OCI-LY7 (cell line): ENCODE measurements around the gene ELOVL1. TPM values are rescaled to one million over a fixed set of nuclear protein-coding genes. Genes with fewer than 3 reads are reported as not detected.

Source experiments
- BruUV-seq: library from RNA; stranded (reverse); fragments of 400-500 nt; replicated peaks from 2 replicates; lab custom pipeline; 2021; lab: Mats Ljungman, UMichigan
- CTCF ChIA-PET: fragments of 300-600 bp; sonication (Branson Sonifier 250); formaldehyde crosslinking; loops from one replicate; lab custom pipeline; 2022; ENCODE audit warnings: antibody characterized with exemption; ENCODE audit not compliant: unreplicated experiment; lab: Charles Lee
- POLR2A ChIA-PET: fragments of 300-600 bp; sonication (Branson Sonifier 250); formaldehyde crosslinking; loops from one replicate; lab custom pipeline; 2022; ENCODE audit warnings: antibody characterized with exemption; lab: Charles Lee
- DNase-seq: peaks from one replicate; pipeline ENCODE4 v3.0.0-alpha.2; 2015; ENCODE audit warnings: low spot score
- H2AFZ ChIP-seq: fragments of 200-600 bp; sonication (generic), shearing (Covaris generic); 2 replicates; pipeline ENCODE4 v1.6.1; 2014; ENCODE audit warnings: mild to moderate bottlenecking, antibody characterized with exemption, low read length, moderate library complexity
- H3K27ac ChIP-seq: fragments of 200-600 bp; sonication (generic); 2 replicates; pipeline ENCODE4 v1.5.1; 2014; ENCODE audit warnings: mixed run types, low read depth, mild to moderate bottlenecking, moderate library complexity, low read length, inconsistent platforms; ENCODE audit not compliant: poor library complexity, severe bottlenecking
- H3K36me3 ChIP-seq: fragments of 200-600 bp; sonication (generic); 2 replicates; pipeline ENCODE4 v1.6.1; 2014; ENCODE audit warnings: mild to moderate bottlenecking, antibody characterized with exemption, low read length, moderate library complexity, mixed read lengths; ENCODE audit not compliant: insufficient read depth
- H3K4me1 ChIP-seq: fragments of 200-600 bp; sonication (generic); 2 replicates; pipeline ENCODE4 v1.5.1; 2014; ENCODE audit warnings: mild to moderate bottlenecking, low read length; ENCODE audit not compliant: insufficient read depth, poor library complexity, severe bottlenecking
- H3K4me2 ChIP-seq: fragments of 200-600 bp; sonication (generic); 2 replicates; pipeline ENCODE4 v1.6.1; 2014; ENCODE audit warnings: mild to moderate bottlenecking, low read length
- H3K4me3 ChIP-seq: fragments of 200-600 bp; sonication (generic); 2 replicates; pipeline ENCODE4 v1.5.1; 2014; ENCODE audit warnings: mild to moderate bottlenecking, low read depth, low read length; ENCODE audit not compliant: poor library complexity, severe bottlenecking
- H3K79me2 ChIP-seq: fragments of 200-600 bp; sonication (generic); 2 replicates; pipeline ENCODE4 v1.6.1; 2016; ENCODE audit warnings: low read depth, mild to moderate bottlenecking, low read length, moderate library complexity, mixed read lengths; ENCODE audit not compliant: insufficient read depth
- H3K9me2 ChIP-seq: fragments of 200-600 bp; sonication (generic); 2 replicates; pipeline ENCODE4 v1.6.1; 2016; ENCODE audit warnings: mild to moderate bottlenecking, low read length, mixed read lengths; ENCODE audit not compliant: insufficient read depth
- H3K9me3 ChIP-seq: fragments of 200-600 bp; sonication (generic); 2 replicates; pipeline ENCODE4 v1.6.1; 2014; ENCODE audit warnings: mild to moderate bottlenecking, mixed run types, low read length, mixed read lengths
- H4K20me1 ChIP-seq: fragments of 200-600 bp; sonication (generic); 2 replicates; pipeline ENCODE4 v1.6.1; 2014; ENCODE audit warnings: mild to moderate bottlenecking, antibody characterized with exemption, low read length, moderate library complexity, mixed read lengths; ENCODE audit not compliant: insufficient read depth
- CTCF ChIP-seq: fragments of 200-600 bp; sonication (generic); conservative IDR thresholded peaks from 2 replicates; pipeline ENCODE4 v1.5.1; 2014; ENCODE audit warnings: mild to moderate bottlenecking, antibody characterized with exemption, low read length, moderate library complexity, mixed read lengths
- EZH2phosphoT487 ChIP-seq: fragments of 200-600 bp; sonication (generic); IDR thresholded peaks from 2 replicates; pipeline ENCODE4 v1.6.1; 2018; ENCODE audit warnings: low read depth, borderline replicate concordance, mild to moderate bottlenecking, mixed run types, antibody characterized with exemption, low read length, moderate library complexity, mixed read lengths
- intact Hi-C: fragments of 100-400 bp; cut with micrococcal nuclease; formaldehyde crosslinking; loops from one replicate; pipeline ENCODE4 v1.10.0; 2022; ENCODE audit not compliant: unreplicated experiment
- total RNA-seq, 2 experiments: library from RNA; depleted of rRNA in 1 of 2; stranded (reverse); fragments of >200 nt in 1 of 2; shearing (Covaris generic) in 1 of 2; gene quantifications; 2 replicates each; pipeline ENCODE4 v1.2.3, GENCODE V29; 2014 to 2022

ELOVL1 gene
- total RNA-seq, 2 experiments from 2014 or later, result 35.9 to 43.9 TPM

GRCh38 chr1:43377831-43378230, 10.0 kb upstream of the ELOVL1 start:
- no peak overlapping the region for H3K27ac ChIP-seq
- no peak for TF ChIP-seq EZH2phosphoT487
- TF ChIP-seq CTCF, result no peak
- no peaks in the 10 kb centered on the region for H3K79me2 ChIP-seq
- no peaks in the 10 kb centered on the region for H3K9me2 ChIP-seq
- ChIA-PET POLR2A (interaction anchor here (0.6 kb wide), 1 partner anchor 11 kb away, joined by 3 read pairs; no protein-coding TSS in a partner anchor), CTCF (interaction anchor here (1.5 kb wide), 1 partner anchor 10 kb away, joined by 3 read pairs; the partner anchor contains the start of gene ELOVL1)
- no peak for DNase-seq
- no peak overlapping the region for H2AFZ ChIP-seq
- no peaks in the 10 kb centered on the region for H3K4me1 ChIP-seq
- no peaks in the 10 kb centered on the region for H3K9me3 ChIP-seq
- intact Hi-C loops, result no loop called here
- peaks cover 10% of the 10 kb centered on the region; the same call in 1 of the 2 replicates for H3K36me3 ChIP-seq
- no peak overlapping the region for H3K4me3 ChIP-seq
- no peaks in the 10 kb centered on the region for H4K20me1 ChIP-seq
- no TSS peak for BruUV-seq
- no peak overlapping the region for H3K4me2 ChIP-seq

- H3K4me2 ChIP-seq, result no peak overlapping the region
- H2AFZ ChIP-seq, result no peak overlapping the region
- H3K79me2 ChIP-seq, result no peaks in the 10 kb centered on the region
- H3K9me2 ChIP-seq, result no peaks in the 10 kb centered on the region
- H3K4me3 ChIP-seq, result no peak overlapping the region
- H3K9me3 ChIP-seq, result no peaks in the 10 kb centered on the region
- no peaks in the 10 kb centered on the region for H3K4me1 ChIP-seq
- DNase-seq, result no peak
- no peak overlapping the region for H3K27ac ChIP-seq
- no peaks in the 10 kb centered on the region for H4K20me1 ChIP-seq
- no peak for TF ChIP-seq EZH2phosphoT487
- TF ChIP-seq CTCF, result no peak
- ChIA-PET POLR2A (interaction anchor here (0.9 to 1.6 kb wide), 2 partner anchors 9 to 19 kb away, joined by 5 read pairs; partner anchors contain the start of gene ELOVL1), CTCF (interaction anchor here (0.5 to 0.6 kb wide), 2 partner anchors 14 to 275 kb away, joined by 3 to 6 read pairs; no protein-coding TSS in a partner anchor)
- BruUV-seq, result no TSS peak
- peaks cover 6% of the 10 kb centered on the region; the same call in 1 of the 2 replicates for H3K36me3 ChIP-seq
- intact Hi-C loops, result no loop called here
These were observed 9.0 kb upstream of the ELOVL1 start for GRCh38 chr1:43376723-43377235.
